ENCODE measurements around the gene ITIH4.
A peak's percentile ranks its signal among the peaks of the same experiment; 100 is the strongest.

Gene ITIH4

GRCh38 chr3:52829906-52830463, 487 bp downstream of the ITIH4 start:
- Histone ChIP-seq H3K4me3 (ENCODE audit: low read length) (no peak overlapping the region), H3K27me3 (ENCODE audit: insufficient read depth, low read length) (no peaks in the 10 kb centered on the region), H3K9me3 (ENCODE audit: insufficient read depth, low read depth, low read length) (no peaks in the 10 kb centered on the region), H3K27ac (ENCODE audit: low read depth, low read length) (no peak overlapping the region), H3K36me3 (ENCODE audit: insufficient read depth, low read length) (no peaks in the 10 kb centered on the region), H3K9ac (ENCODE audit: low read depth, low read length) (no peak overlapping the region), H3K4me1 (ENCODE audit: insufficient read depth, low read length) (peaks cover 17% of the 10 kb centered on the region; the same call in 1 of the 2 replicates)
- 93% methylated on average over 10 of the region's 10 CpGs for WGBS

GRCh38 chr3:52829482-52829881, 990 bp downstream of the ITIH4 start:
- H3K9me3 ChIP-seq (ENCODE audit: insufficient read depth, low read depth, low read length) = no peaks in the 10 kb centered on the region
- H3K27me3 ChIP-seq (ENCODE audit: insufficient read depth, low read length) = no peaks in the 10 kb centered on the region
- no peaks in the 10 kb centered on the region for H3K36me3 ChIP-seq (ENCODE audit: insufficient read depth, low read length)
- 86% methylated on average over 3 of the region's 3 CpGs for WGBS
- H3K4me1 ChIP-seq (ENCODE audit: insufficient read depth, low read length) = peaks cover 13% of the 10 kb centered on the region; the same call in 1 of the 2 replicates
- no peak overlapping the region for H3K9ac ChIP-seq (ENCODE audit: low read depth, low read length)
- H3K27ac ChIP-seq (ENCODE audit: low read depth, low read length) = no peak overlapping the region
- no peak overlapping the region for H3K4me3 ChIP-seq (ENCODE audit: low read length)

- H3K9ac ChIP-seq (ENCODE audit: low read depth, low read length) = no peak overlapping the region
- 0 out of 2 replicates have a peak, but pooled peaks cover 9% of the 10 kb centered on the region for H3K4me1 ChIP-seq (ENCODE audit: insufficient read depth, low read length)
- 75% methylated on average over 10 of the region's 10 CpGs for WGBS
- H3K9me3 ChIP-seq (ENCODE audit: insufficient read depth, low read depth, low read length) = no peaks in the 10 kb centered on the region
- H3K27me3 ChIP-seq (ENCODE audit: insufficient read depth, low read length) = no peaks in the 10 kb centered on the region
- no peaks in the 10 kb centered on the region for H3K36me3 ChIP-seq (ENCODE audit: insufficient read depth, low read length)
- H3K4me3 ChIP-seq (ENCODE audit: low read length) = no peak overlapping the region
- H3K27ac ChIP-seq (ENCODE audit: low read depth, low read length) = no peak overlapping the region
Measured at GRCh38 chr3:52827866-52828376, 2.6 kb downstream of the ITIH4 start.

- 65% methylated on average over 9 of the region's 9 CpGs for WGBS
- Histone ChIP-seq H3K36me3 (ENCODE audit: insufficient read depth, low read length) (no peaks in the 10 kb centered on the region), H3K4me1 (ENCODE audit: insufficient read depth, low read length) (0 out of 2 replicates have a peak, but pooled peaks cover 5% of the 10 kb centered on the region), H3K27me3 (ENCODE audit: insufficient read depth, low read length) (no peaks in the 10 kb centered on the region), H3K9ac (ENCODE audit: low read depth, low read length) (no peak overlapping the region), H3K4me3 (ENCODE audit: low read length) (no peak overlapping the region), H3K27ac (ENCODE audit: low read depth, low read length) (no peak overlapping the region), H3K9me3 (ENCODE audit: insufficient read depth, low read depth, low read length) (no peaks in the 10 kb centered on the region)
Measured at GRCh38 chr3:52827441-52827840, 3.0 kb downstream of the ITIH4 start.

- H3K4me1 ChIP-seq (ENCODE audit: insufficient read depth, low read length) = peaks cover 13% of the 10 kb centered on the region; the same call in 1 of the 2 replicates
- H3K36me3 ChIP-seq (ENCODE audit: insufficient read depth, low read length) = no peaks in the 10 kb centered on the region
- no peak overlapping the region for H3K27ac ChIP-seq (ENCODE audit: low read depth, low read length)
- H3K27me3 ChIP-seq (ENCODE audit: insufficient read depth, low read length) = no peaks in the 10 kb centered on the region
- no peak overlapping the region for H3K9ac ChIP-seq (ENCODE audit: low read depth, low read length)
- H3K9me3 ChIP-seq (ENCODE audit: insufficient read depth, low read depth, low read length) = no peaks in the 10 kb centered on the region
- WGBS = 95% methylated on average over 10 of the region's 10 CpGs
- H3K4me3 ChIP-seq (ENCODE audit: low read length) = no peak overlapping the region
Measured at GRCh38 chr3:52824037-52824436, 6.4 kb downstream of the ITIH4 start.

GRCh38 chr3:52822363-52822762, 8.1 kb downstream of the ITIH4 start:
- Histone ChIP-seq H3K27ac (ENCODE audit: low read depth, low read length) (no peak overlapping the region), H3K27me3 (ENCODE audit: insufficient read depth, low read length) (no peaks in the 10 kb centered on the region), H3K4me3 (ENCODE audit: low read length) (no peak overlapping the region), H3K36me3 (ENCODE audit: insufficient read depth, low read length) (no peaks in the 10 kb centered on the region), H3K4me1 (ENCODE audit: insufficient read depth, low read length) (peaks cover 8% of the 10 kb centered on the region; the same call in 1 of the 2 replicates), H3K9me3 (ENCODE audit: insufficient read depth, low read depth, low read length) (no peaks in the 10 kb centered on the region), H3K9ac (ENCODE audit: low read depth, low read length) (no peak overlapping the region)
- WGBS = 95% methylated on average over 5 of the region's 5 CpGs

GRCh38 chr3:52820736-52821135, 9.7 kb downstream of the ITIH4 start:
- WGBS = 52% methylated on average over 11 of the region's 11 CpGs
- Histone ChIP-seq H3K9me3 (ENCODE audit: insufficient read depth, low read depth, low read length) (no peaks in the 10 kb centered on the region), H3K4me3 (ENCODE audit: low read length) (no peak overlapping the region), H3K4me1 (ENCODE audit: insufficient read depth, low read length) (peaks cover 8% of the 10 kb centered on the region; the same call in 1 of the 2 replicates), H3K27me3 (ENCODE audit: insufficient read depth, low read length) (no peaks in the 10 kb centered on the region), H3K36me3 (ENCODE audit: insufficient read depth, low read length) (no peaks in the 10 kb centered on the region), H3K9ac (ENCODE audit: low read depth, low read length) (no peak overlapping the region), H3K27ac (ENCODE audit: low read depth, low read length) (no peak overlapping the region)

- Histone ChIP-seq H3K36me3 (ENCODE audit: insufficient read depth, low read length) (no peaks in the 10 kb centered on the region), H3K9ac (ENCODE audit: low read depth, low read length) (no peak overlapping the region), H3K4me3 (ENCODE audit: low read length) (no peak overlapping the region), H3K27ac (ENCODE audit: low read depth, low read length) (peak overlapping the region; percentile 31; the same call in 1 of the 2 replicates), H3K27me3 (ENCODE audit: insufficient read depth, low read length) (no peaks in the 10 kb centered on the region), H3K9me3 (ENCODE audit: insufficient read depth, low read depth, low read length) (no peaks in the 10 kb centered on the region), H3K4me1 (ENCODE audit: insufficient read depth, low read length) (peaks cover 8% of the 10 kb centered on the region; the same call in 1 of the 2 replicates)
- 63% methylated on average over 2 of the region's 2 CpGs for WGBS
Measured at GRCh38 chr3:52819936-52820335, 10.5 kb downstream of the ITIH4 start.

GRCh38 chr3:52817860-52818259, 12.6 kb downstream of the ITIH4 start:
- Histone ChIP-seq H3K9ac (ENCODE audit: low read depth, low read length) (no peak overlapping the region), H3K4me1 (ENCODE audit: insufficient read depth, low read length) (peaks cover 8% of the 10 kb centered on the region; the same call in 1 of the 2 replicates), H3K27ac (ENCODE audit: low read depth, low read length) (no peak overlapping the region), H3K9me3 (ENCODE audit: insufficient read depth, low read depth, low read length) (no peaks in the 10 kb centered on the region), H3K27me3 (ENCODE audit: insufficient read depth, low read length) (no peaks in the 10 kb centered on the region), H3K36me3 (ENCODE audit: insufficient read depth, low read length) (no peaks in the 10 kb centered on the region), H3K4me3 (ENCODE audit: low read length) (no peak overlapping the region)
- 93% methylated on average over 7 of the region's 7 CpGs for whole genome bisulfite sequencing

GRCh38 chr3:52817221-52817620, 13.3 kb downstream of the ITIH4 start:
- H3K9ac ChIP-seq (ENCODE audit: low read depth, low read length) = no peak overlapping the region
- no peaks in the 10 kb centered on the region for H3K36me3 ChIP-seq (ENCODE audit: insufficient read depth, low read length)
- peaks cover 8% of the 10 kb centered on the region; the same call in 1 of the 2 replicates for H3K4me1 ChIP-seq (ENCODE audit: insufficient read depth, low read length)
- H3K9me3 ChIP-seq (ENCODE audit: insufficient read depth, low read depth, low read length) = no peaks in the 10 kb centered on the region
- no peak overlapping the region for H3K4me3 ChIP-seq (ENCODE audit: low read length)
- WGBS = 94% methylated on average over 10 of the region's 10 CpGs
- no peak overlapping the region for H3K27ac ChIP-seq (ENCODE audit: low read depth, low read length)
- no peaks in the 10 kb centered on the region for H3K27me3 ChIP-seq (ENCODE audit: insufficient read depth, low read length)

GRCh38 chr3:52816654-52817053, 13.8 kb downstream of the ITIH4 start:
- Histone ChIP-seq H3K9ac (ENCODE audit: low read depth, low read length) (no peak overlapping the region), H3K27me3 (ENCODE audit: insufficient read depth, low read length) (no peaks in the 10 kb centered on the region), H3K4me3 (ENCODE audit: low read length) (no peak overlapping the region), H3K4me1 (ENCODE audit: insufficient read depth, low read length) (peaks cover 8% of the 10 kb centered on the region; the same call in 1 of the 2 replicates), H3K27ac (ENCODE audit: low read depth, low read length) (no peak overlapping the region), H3K36me3 (ENCODE audit: insufficient read depth, low read length) (no peaks in the 10 kb centered on the region), H3K9me3 (ENCODE audit: insufficient read depth, low read depth, low read length) (no peaks in the 10 kb centered on the region)
- WGBS = 92% methylated on average over 10 of the region's 10 CpGs

Data from HUES64 (cell line).